HL-60/S4 (cell line): ENCODE measurements around the gene CCDC27.

Experiments
- in situ Hi-C: fragments of 300-500 bp; cut with MboI; formaldehyde crosslinking; loops from 2 replicates; pipeline ENCODE4 v1.14.3; 2022; ENCODE audit warnings: low sequenced_read_pairs

CCDC27 gene

GRCh38 chr1:3750741-3751140 lies 1.5 kb upstream of the CCDC27 start:
- in situ Hi-C loops, result no loop called here

DNA sequence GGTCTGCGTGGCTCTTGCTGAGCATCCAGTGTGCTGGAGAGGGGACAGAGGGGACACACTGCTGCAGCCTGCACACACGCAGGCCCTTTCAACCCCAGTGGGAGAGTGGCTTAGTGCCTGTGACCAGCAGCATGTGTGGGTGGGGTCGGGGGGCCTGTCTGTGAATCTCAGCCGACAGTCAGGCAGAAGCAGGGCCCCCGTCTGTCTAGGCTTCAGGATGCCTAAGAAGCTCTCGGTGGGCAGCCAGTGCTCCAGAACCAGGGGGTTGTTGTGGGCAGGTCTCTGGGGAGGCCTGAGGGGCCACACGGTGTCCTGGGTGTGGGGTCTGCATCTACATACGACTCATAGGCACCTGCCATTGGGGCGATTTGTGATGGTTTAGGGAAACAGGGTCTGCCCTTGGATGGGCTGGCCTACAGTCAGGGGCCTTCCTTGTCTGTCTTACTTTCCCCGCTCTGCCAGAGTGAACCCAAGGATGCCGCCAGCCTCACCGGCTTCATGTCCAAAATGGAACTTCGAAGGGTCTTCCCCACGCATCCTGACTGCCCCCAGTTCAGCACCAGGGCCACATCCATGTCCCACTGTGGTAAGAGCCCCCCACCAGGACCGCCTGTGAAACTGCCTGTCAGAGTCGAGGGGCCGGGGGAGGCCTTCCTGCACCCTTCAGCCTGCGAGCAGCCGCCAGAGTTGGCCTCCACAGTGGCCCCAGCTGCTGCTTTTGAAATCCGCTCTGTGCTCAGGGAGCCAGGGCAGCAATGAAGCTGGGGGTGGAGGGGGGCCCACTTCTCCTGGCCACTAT lies 1.6 kb downstream of the CCDC27 start:
- in situ Hi-C loops, result no loop called here

- in situ Hi-C loops, result no loop called here
Measured at GRCh38 chr1:3756394-3756793, 4.1 kb downstream of the CCDC27 start.

DNA sequence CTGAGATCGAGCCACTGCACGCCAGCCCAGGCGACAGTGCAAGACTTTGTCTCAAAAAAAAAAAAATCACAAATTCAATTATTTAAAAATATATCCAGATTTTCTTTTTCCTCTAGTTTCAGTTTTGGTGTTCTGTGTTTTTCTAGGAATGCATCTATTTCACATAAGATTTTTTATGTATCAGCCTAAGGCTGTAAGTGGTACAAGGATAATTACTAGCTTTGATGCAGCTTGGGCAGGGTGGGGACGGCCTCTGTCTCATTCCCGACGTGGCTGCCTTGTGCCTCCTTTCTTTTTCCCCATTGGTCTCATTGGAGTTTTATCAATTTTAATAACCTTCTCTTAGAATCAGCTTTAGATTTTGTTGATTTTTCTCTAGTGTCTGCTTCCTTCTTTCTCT lies 6.9 kb downstream of the CCDC27 start:
- in situ Hi-C loops, result no loop called here

GRCh38 chr1:3759796-3760195 lies 7.5 kb downstream of the CCDC27 start:
- in situ Hi-C loops, result no loop called here

- in situ Hi-C loops, result no loop called here
Measured at GRCh38 chr1:3761296-3762010, 9.2 kb downstream of the CCDC27 start.

DNA sequence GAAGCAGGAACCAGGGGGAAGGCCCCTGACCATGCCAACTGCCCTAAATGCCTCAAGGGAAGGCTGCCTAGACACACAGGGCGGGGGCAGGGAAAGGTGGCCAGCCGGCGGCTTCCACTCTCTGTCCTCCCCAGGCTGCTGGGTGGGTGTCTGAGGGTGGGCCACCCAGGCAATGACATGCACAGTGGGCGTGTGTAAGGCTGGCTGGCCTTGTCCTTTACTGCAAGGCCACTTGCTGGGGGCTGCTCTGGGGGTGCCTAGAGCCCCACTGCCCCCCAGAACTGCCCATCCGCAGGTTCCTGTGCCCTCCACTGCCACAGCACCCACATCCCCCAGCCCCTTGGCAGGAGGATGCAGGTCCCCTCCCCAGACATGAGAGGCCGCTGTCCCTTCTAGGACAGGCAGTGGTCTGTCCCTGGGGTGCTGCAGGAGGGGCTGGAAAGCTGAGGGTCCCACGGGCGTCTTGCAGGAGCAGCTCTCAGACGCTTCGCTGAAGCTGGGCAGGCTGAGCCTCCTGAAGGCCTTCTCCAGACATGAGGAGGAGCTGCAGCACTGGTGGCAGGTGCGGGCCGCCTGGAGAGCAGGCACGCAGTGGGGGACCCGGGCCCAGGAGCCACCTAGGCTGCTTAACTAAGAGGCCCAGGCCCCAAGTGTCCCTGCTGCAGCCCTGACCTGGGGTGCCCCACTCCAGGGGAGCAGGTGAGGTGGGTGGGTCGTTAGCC lies 10.1 kb downstream of the CCDC27 start:
- in situ Hi-C loops, result no loop called here

DNA sequence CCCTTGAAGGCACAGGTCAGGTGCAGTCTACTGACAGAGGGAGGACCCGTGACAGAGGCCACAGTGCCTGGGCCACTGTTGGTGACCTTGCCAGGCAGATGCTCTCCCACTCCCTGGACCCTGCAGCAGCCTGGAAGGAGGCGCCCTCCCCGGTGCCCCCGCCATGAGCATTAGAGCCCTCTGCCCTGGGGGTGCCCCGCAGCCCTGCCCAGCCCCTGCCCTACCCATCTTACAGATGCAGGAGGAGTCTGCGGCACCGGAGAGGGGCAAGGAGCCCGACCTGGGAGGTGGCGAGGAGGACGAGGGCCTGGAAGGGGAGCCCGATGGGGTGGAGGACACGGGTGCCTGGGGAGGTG lies 10.6 kb downstream of the CCDC27 start:
- in situ Hi-C loops, result no loop called here

DNA sequence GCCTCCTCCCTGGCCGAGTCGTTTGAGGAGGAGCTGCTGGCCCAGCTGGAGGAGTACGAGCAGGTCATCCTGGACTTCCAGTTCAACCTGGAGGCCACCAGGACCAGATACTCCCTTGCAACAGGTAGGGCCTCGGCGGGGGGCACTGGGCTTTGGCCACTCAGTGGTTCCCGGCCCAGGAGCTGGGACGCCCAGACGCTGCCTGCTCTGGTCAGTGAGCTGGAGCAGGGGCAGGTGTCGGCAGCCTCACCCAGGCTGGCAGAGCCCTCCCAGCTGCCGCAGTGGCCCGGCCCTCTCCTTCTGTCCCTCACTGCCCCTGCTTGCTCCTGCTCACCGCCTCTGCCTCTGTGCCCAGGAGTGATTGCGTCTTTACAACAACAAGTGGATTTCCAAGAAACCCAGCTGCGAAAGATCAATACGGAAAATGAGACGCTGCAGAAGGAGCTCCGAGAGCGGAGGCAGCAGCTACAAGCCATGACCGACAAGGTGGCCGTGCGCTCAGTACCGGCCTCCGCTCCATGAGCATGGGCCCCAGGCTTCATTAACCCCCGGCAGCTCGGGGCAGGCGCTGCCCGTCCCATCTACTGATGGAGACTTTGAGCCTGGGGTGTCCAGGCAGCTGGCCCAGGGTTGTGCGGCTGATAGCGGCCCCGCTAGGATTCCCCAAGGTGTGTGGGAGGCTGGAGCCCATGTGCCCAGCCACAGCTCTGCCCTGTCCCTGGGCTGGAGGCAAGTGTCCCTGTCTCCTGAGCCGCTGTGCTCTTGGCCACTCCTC lies 11.3 kb downstream of the CCDC27 start:
- in situ Hi-C loops, result no loop called here

DNA sequence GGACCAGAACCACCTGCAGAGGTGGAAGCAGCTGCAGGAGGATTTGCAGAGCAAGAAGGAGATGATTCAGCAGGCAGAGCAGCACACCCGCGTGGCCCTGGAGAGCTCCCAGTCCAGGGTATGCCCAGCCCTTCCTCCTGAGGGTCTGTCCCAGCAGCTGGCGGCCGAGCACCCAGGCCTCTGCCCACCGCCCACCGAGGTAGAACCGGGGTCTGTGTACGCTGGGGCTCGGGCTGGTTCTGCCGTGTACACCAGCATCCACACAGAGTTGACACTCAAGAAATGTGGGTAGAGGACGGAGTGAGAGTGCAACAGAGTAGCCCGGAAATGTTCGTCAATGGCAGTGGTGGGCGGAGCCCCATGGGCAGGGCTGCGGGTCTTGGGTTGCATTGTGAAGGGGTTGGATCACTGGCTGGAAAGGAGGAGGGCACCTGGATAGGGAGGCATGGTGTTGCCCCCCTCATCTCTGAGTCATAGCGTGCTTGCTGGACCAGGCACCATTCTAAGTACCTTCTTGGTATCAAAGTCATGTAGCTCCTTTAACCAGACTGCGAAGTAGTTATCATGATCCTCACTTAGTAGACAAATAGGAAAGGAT lies 15.2 kb downstream of the CCDC27 start:
- in situ Hi-C loops, result no loop called here

GRCh38 chr1:3768811-3769390 lies 16.7 kb downstream of the CCDC27 start:
- in situ Hi-C loops, result no loop called here

GRCh38 chr1:3770047-3770765 lies 18.0 kb downstream of the CCDC27 start:
- in situ Hi-C loops, result no loop called here

DNA sequence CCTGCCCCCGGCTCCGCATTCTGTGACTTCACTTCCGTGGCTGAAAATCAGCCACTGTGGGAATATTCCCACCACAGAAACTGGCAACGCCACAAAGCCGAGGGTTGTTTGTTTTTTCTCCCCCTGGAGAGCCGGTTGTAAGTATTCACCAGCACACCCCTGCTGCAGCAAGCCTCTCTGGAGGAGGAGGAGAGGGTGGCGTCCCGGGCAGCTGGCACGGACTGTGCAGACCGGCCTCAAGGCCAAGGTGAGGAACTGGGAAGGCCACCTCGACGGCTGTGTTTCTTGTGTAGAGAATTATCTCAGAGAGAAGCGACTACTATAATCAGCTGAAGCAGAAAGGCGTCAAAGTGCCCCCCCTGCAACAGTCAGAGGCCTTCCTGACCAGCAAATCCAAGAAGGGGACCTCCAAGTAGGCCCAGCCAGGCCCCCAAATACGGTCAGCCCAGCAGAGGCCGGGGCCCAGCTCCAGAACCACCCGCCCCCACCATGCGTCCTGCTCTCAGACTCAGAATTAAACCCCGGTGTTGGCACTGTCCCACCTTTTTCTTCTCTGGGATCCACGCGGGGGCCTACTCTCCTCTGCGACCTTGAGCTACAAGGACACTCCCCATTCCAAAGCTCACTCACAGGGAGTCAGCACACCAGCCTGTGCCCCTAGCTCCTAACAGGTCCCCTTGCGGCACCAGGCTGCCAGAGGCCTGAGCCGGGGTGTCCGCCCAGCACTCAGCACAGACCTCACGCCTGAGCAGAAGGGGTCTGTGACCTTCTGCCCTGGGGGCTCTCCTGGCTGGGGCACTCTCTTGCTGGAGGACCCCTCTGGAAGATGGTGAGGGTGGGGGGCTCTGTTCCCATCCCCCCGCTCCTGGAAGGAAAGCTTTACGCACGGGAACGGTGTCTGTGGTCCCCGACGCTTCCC lies 19.1 kb downstream of the CCDC27 start:
- in situ Hi-C loops, result no loop called here

DNA sequence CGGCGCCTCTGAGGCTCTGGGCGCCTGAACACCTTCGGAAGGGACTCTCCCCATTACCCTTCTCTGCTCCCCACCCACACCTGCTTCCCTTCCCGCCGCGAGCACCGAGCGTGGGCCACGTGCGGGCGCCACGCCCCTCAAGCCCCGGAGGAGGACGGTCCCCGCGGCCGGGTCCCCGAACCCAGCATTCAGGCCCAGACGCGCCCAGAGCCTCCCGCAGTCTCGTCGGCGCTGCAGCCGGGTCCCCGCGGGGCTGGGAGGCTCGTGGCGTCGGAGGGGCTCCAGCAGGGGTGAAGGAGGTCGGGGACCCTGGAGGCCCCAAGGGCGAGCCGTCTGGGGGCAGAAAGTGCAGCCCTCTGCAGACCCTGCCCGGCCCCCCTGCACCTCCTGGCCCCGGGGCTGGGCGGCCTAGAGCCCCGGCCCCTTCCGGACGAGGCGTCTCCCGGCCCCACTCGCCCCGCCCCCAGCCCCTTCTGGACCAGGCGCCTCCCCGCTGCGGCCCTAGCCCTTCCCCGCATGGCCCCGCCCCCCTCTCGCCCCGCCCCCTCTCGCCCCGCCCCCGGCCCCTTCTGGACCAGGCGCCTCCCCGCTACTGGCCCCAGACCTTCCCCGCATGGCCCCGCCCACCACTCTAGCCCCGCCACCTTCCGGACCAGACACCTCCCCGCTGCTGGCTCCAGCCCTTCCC lies 19.9 kb downstream of the CCDC27 start:
- in situ Hi-C loops, result no loop called here

GRCh38 chr1:3772715-3773571 lies 20.7 kb downstream of the CCDC27 start, which contains the start of gene SMIM1:
Gene SMIM1, plus strand, starts transcription at chr1:3772749. Its CDS starts 2,625 bp downstream, at chr1:3775374.
- in situ Hi-C loops, result no loop called here

- in situ Hi-C loops, result no loop called here
Measured at GRCh38 chr1:3773572-3774275, 21.5 kb downstream of the CCDC27 start.
